GM23338 (cell line): ENCODE data around the gene LYZL6. TPM values are rescaled to one million over a fixed set of nuclear protein-coding genes. Genes with fewer than 3 reads are reported as not detected.

Source experiments
- ATAC-seq: fragments of 200-7000 bp; cut with Tn5 transposase; 3 replicates; pipeline ENCODE4 v1.9.1; 2020
- DNase-seq: peaks from one replicate; pipeline ENCODE4 v3.0.0-alpha.2; 2015; ENCODE audit warnings: low spot score
- H2AFZ ChIP-seq: fragments of 200-600 bp; sonication (generic); 2 replicates; pipeline ENCODE4 v1.8.0; 2016; ENCODE audit warnings: antibody characterized with exemption, mild to moderate bottlenecking, moderate library complexity
- H3F3A ChIP-seq: fragments of 200-600 bp; sonication (generic); replicated peaks from 2 replicates; pipeline ENCODE4 v1.8.0; 2017; ENCODE audit warnings: antibody characterized with exemption, mixed run types, low read depth
- H3K27ac ChIP-seq: fragments of 200-600 bp; sonication (generic); 2 replicates; pipeline ENCODE4 v1.6.1; 2016; ENCODE audit warnings: low read depth
- H3K27me3 ChIP-seq: fragments of 200-600 bp; sonication (generic); 2 replicates; pipeline ENCODE4 v1.8.0; 2016; ENCODE audit warnings: mild to moderate bottlenecking, mixed run types, moderate library complexity; ENCODE audit not compliant: insufficient read depth
- H3K36me3 ChIP-seq: fragments of 200-600 bp; sonication (generic); 2 replicates; pipeline ENCODE4 v1.8.0; 2016; ENCODE audit warnings: mild to moderate bottlenecking; ENCODE audit not compliant: insufficient read depth
- H3K4me1 ChIP-seq: fragments of 200-600 bp; sonication (generic); 2 replicates; pipeline ENCODE4 v1.8.0; 2016; ENCODE audit warnings: mild to moderate bottlenecking, moderate library complexity; ENCODE audit not compliant: insufficient read depth
- H3K4me2 ChIP-seq: fragments of 200-600 bp; sonication (generic); 2 replicates; pipeline ENCODE4 v1.7.1; 2017; ENCODE audit warnings: mixed run types
- H3K4me3 ChIP-seq: fragments of 200-600 bp; sonication (generic); 2 replicates; pipeline ENCODE4 v1.6.1; 2016; ENCODE audit warnings: mixed run types
- H3K79me2 ChIP-seq: fragments of 200-600 bp; sonication (generic); replicated peaks from 2 replicates; pipeline ENCODE4 v1.8.0; 2017; ENCODE audit warnings: mild to moderate bottlenecking; ENCODE audit not compliant: insufficient read depth
- H3K9me2 ChIP-seq: fragments of 200-600 bp; sonication (generic); 2 replicates; pipeline ENCODE4 v1.8.0; 2017; ENCODE audit not compliant: insufficient read depth
- H4K20me1 ChIP-seq: fragments of 200-600 bp; sonication (generic); replicated peaks from 2 replicates; pipeline ENCODE4 v1.8.0; 2017; ENCODE audit warnings: mild to moderate bottlenecking; ENCODE audit not compliant: insufficient read depth
- H3K27ac Mint-ChIP-seq: 2 replicates; pipeline ENCODE4 v1.8.0; 2020; ENCODE audit warnings: inconsistent platforms, mild to moderate bottlenecking, moderate library complexity, mixed read lengths
- H3K27me3 Mint-ChIP-seq: 3 replicates; pipeline ENCODE4 v1.8.0; 2022; ENCODE audit warnings: low read depth, mild to moderate bottlenecking, moderate library complexity, mixed read lengths, inconsistent platforms; ENCODE audit not compliant: insufficient read depth, poor library complexity
- H3K36me3 Mint-ChIP-seq: 3 replicates; pipeline ENCODE4 v1.8.0; 2021; ENCODE audit warnings: low read depth, mild to moderate bottlenecking, inconsistent platforms, moderate library complexity, mixed read lengths
- H3K4me1 Mint-ChIP-seq: 3 replicates; pipeline ENCODE4 v1.8.0; 2020; ENCODE audit warnings: mild to moderate bottlenecking, inconsistent platforms, mixed read lengths
- H3K4me3 Mint-ChIP-seq: 3 replicates; pipeline ENCODE4 v1.8.0; 2021; ENCODE audit warnings: moderate library complexity, mild to moderate bottlenecking, inconsistent platforms, mixed read lengths
- H3K9me3 Mint-ChIP-seq: 3 replicates; pipeline ENCODE4 v1.8.0; 2020; ENCODE audit warnings: moderate library complexity, mild to moderate bottlenecking, inconsistent platforms, mixed read lengths
- CREB1 ChIP-seq: fragments of 250-450 bp; sonication (Bioruptor Pico); IDR thresholded peaks from 2 replicates; pipeline ENCODE4 v1.5.0; 2020; ENCODE audit warnings: low read depth, mild to moderate bottlenecking, moderate library complexity
- EZH2 ChIP-seq: fragments of 200-600 bp; sonication (generic); IDR thresholded peaks from one replicate; pipeline ENCODE4 v1.8.0; 2017; ENCODE audit warnings: antibody characterized with exemption, mild to moderate bottlenecking, low read depth; ENCODE audit not compliant: unreplicated experiment
- EZH2phosphoT487 ChIP-seq: fragments of 200-600 bp; sonication (generic); IDR thresholded peaks from one replicate; pipeline ENCODE4 v1.8.1; 2018; ENCODE audit warnings: antibody characterized with exemption; ENCODE audit not compliant: unreplicated experiment
- JUNB ChIP-seq: IDR thresholded peaks from one replicate; pipeline ENCODE4 v1.6.1; 2016; ENCODE audit warnings: antibody characterized with exemption; ENCODE audit not compliant: unreplicated experiment
- NANOG ChIP-seq: IDR thresholded peaks from 2 replicates; pipeline ENCODE4 v1.6.1; 2016; ENCODE audit warnings: antibody characterized with exemption, borderline replicate concordance
- POLR2AphosphoS5 ChIP-seq: IDR thresholded peaks from 2 replicates; pipeline ENCODE4 v1.6.1; 2016; ENCODE audit warnings: antibody characterized with exemption, low read depth
- STAT1 ChIP-seq: IDR thresholded peaks from one replicate; pipeline ENCODE4 v1.6.1; 2016; ENCODE audit warnings: antibody characterized with exemption; ENCODE audit not compliant: unreplicated experiment
- ZNF114 ChIP-seq: fragments of 250-450 bp; sonication (Bioruptor Pico); IDR thresholded peaks from 2 replicates; pipeline ENCODE4 v1.5.0; 2020; ENCODE audit warnings: mild to moderate bottlenecking, moderate library complexity
- ZNF331 ChIP-seq: fragments of 250-450 bp; sonication (Bioruptor Pico); IDR thresholded peaks from 2 replicates; pipeline ENCODE4 v1.5.0; 2020; ENCODE audit warnings: low read depth, mild to moderate bottlenecking, moderate library complexity
- polyA plus RNA-seq: library from polyadenylated mRNA; unstranded; fragments of >200 nt; fragmentation: Nextera tagmentation; extraction: Ambion mirVana; gene quantifications from 2 replicates; pipeline ENCODE4 v1.2.1, GENCODE V29; 2016
- total RNA-seq: library from RNA; depleted of rRNA; stranded (reverse); fragments of >200 nt; shearing (Covaris generic); gene quantifications from 2 replicates; pipeline ENCODE4 v1.2.3, GENCODE V29; 2014
- TF ChIP-seq, protein P1 (sequence below): IDR thresholded peaks from 2 replicates; pipeline ENCODE4 v1.6.1; 2016; ENCODE audit warnings: antibody characterized with exemption
- TF ChIP-seq, protein P2 (sequence below): fragments of 250-450 bp; sonication (Bioruptor Pico); IDR thresholded peaks from 2 replicates; pipeline ENCODE4 v1.5.0; 2020; ENCODE audit warnings: mild to moderate bottlenecking, moderate library complexity
- TF ChIP-seq, protein P3 (sequence below), 2 experiments: fragments of 200-600 bp in 1 of 2; sonication (generic) in 1 of 2; conservative IDR thresholded peaks; 2 replicates each; pipeline versions ENCODE4 v1.5.1 to v1.6.1; 2016 to 2017; ENCODE audit warnings: antibody characterized with exemption in 2 of 2, low read depth in 2 of 2, mild to moderate bottlenecking in 2 of 2, moderate library complexity in 1 of 2
- TF ChIP-seq, protein P4 (sequence below): IDR thresholded peaks from one replicate; pipeline ENCODE4 v1.6.1; 2018; ENCODE audit warnings: antibody characterized with exemption; ENCODE audit not compliant: unreplicated experiment

Gene LYZL6
- total and polyA plus RNA-seq, 2 experiments from 2014 or later, result not detected

DNA sequence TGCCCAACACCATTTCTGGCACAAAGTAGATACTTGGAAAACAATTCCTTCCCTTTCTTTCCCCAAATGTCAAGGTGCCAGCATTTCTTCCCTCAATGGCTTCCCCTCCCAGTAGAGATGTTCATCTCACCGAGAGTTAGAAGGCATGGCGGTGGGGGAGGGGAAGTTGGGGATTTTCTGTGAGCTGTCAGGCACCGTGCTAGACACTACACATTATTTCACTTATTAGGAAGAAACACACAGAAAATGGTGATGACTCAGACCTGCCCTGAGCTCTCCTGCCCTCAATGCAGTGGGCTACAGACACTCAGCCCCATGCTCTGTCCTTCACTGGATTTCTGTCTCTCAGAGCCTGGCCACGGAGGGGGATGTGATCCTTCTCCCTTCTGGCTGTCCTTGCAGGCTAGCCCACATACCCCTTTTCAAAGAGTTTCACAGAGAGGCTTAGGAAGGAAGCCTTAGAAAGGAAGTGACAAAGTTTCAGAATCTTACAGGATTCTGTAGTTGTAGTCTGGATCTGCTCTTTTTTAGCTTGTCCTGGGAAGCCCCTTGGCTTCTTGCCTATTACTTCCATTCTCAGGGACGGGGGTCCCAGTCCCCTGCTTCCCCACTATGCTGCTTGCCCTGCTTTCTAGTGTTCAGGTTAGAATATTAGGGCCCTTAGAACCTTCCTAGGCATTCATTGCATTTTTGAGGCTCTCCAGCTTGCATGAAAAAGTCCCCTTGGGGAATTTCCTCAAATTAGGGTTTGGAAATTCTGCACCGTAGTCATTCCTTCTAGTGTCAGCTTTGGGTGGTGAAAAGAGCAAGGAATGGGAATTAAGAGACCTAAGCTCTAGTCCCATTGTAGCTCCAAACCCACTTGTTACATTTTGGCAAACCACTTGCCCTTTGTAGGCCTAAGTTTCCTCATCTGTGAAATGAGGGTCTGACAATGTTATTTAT is 51.1 kb downstream of the LYZL6 start:
- ATAC-seq (no peak), DNase-seq (peak; percentile 2)
- no peak overlapping the region for H3K4me3 Mint-ChIP-seq
- Histone ChIP-seq H3K27me3 (no peaks in the 10 kb centered on the region), H3K79me2 (no peaks in the 10 kb centered on the region), H3F3A (no peaks in the 10 kb centered on the region), H3K9me2 (no peaks in the 10 kb centered on the region), H2AFZ (peak overlapping the region; percentile 76), H3K36me3 (no peaks in the 10 kb centered on the region), H3K4me2 (no peak overlapping the region), H3K4me3 (no peak overlapping the region), H4K20me1 (no peaks in the 10 kb centered on the region), H3K4me1 (no peaks in the 10 kb centered on the region; the same call in 1 of the 2 replicates), H3K27ac (no peak overlapping the region)
- H3K36me3 Mint-ChIP-seq, result no peaks in the 10 kb centered on the region
- H3K9me3 Mint-ChIP-seq, result no peaks in the 10 kb centered on the region
- no peak overlapping the region for H3K27ac Mint-ChIP-seq
- no peak for TF ChIP-seq ZNF331
- no peak for TF ChIP-seq ZNF114 (CRISPR knock-in tag)
- no peak for TF ChIP-seq JUNB
- no peak for TF ChIP-seq CREB1 (CRISPR knock-in tag)
- TF ChIP-seq, protein P1, sequence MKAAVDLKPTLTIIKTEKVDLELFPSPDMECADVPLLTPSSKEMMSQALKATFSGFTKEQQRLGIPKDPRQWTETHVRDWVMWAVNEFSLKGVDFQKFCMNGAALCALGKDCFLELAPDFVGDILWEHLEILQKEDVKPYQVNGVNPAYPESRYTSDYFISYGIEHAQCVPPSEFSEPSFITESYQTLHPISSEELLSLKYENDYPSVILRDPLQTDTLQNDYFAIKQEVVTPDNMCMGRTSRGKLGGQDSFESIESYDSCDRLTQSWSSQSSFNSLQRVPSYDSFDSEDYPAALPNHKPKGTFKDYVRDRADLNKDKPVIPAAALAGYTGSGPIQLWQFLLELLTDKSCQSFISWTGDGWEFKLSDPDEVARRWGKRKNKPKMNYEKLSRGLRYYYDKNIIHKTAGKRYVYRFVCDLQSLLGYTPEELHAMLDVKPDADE, result no peak
- TF ChIP-seq, protein P2, sequence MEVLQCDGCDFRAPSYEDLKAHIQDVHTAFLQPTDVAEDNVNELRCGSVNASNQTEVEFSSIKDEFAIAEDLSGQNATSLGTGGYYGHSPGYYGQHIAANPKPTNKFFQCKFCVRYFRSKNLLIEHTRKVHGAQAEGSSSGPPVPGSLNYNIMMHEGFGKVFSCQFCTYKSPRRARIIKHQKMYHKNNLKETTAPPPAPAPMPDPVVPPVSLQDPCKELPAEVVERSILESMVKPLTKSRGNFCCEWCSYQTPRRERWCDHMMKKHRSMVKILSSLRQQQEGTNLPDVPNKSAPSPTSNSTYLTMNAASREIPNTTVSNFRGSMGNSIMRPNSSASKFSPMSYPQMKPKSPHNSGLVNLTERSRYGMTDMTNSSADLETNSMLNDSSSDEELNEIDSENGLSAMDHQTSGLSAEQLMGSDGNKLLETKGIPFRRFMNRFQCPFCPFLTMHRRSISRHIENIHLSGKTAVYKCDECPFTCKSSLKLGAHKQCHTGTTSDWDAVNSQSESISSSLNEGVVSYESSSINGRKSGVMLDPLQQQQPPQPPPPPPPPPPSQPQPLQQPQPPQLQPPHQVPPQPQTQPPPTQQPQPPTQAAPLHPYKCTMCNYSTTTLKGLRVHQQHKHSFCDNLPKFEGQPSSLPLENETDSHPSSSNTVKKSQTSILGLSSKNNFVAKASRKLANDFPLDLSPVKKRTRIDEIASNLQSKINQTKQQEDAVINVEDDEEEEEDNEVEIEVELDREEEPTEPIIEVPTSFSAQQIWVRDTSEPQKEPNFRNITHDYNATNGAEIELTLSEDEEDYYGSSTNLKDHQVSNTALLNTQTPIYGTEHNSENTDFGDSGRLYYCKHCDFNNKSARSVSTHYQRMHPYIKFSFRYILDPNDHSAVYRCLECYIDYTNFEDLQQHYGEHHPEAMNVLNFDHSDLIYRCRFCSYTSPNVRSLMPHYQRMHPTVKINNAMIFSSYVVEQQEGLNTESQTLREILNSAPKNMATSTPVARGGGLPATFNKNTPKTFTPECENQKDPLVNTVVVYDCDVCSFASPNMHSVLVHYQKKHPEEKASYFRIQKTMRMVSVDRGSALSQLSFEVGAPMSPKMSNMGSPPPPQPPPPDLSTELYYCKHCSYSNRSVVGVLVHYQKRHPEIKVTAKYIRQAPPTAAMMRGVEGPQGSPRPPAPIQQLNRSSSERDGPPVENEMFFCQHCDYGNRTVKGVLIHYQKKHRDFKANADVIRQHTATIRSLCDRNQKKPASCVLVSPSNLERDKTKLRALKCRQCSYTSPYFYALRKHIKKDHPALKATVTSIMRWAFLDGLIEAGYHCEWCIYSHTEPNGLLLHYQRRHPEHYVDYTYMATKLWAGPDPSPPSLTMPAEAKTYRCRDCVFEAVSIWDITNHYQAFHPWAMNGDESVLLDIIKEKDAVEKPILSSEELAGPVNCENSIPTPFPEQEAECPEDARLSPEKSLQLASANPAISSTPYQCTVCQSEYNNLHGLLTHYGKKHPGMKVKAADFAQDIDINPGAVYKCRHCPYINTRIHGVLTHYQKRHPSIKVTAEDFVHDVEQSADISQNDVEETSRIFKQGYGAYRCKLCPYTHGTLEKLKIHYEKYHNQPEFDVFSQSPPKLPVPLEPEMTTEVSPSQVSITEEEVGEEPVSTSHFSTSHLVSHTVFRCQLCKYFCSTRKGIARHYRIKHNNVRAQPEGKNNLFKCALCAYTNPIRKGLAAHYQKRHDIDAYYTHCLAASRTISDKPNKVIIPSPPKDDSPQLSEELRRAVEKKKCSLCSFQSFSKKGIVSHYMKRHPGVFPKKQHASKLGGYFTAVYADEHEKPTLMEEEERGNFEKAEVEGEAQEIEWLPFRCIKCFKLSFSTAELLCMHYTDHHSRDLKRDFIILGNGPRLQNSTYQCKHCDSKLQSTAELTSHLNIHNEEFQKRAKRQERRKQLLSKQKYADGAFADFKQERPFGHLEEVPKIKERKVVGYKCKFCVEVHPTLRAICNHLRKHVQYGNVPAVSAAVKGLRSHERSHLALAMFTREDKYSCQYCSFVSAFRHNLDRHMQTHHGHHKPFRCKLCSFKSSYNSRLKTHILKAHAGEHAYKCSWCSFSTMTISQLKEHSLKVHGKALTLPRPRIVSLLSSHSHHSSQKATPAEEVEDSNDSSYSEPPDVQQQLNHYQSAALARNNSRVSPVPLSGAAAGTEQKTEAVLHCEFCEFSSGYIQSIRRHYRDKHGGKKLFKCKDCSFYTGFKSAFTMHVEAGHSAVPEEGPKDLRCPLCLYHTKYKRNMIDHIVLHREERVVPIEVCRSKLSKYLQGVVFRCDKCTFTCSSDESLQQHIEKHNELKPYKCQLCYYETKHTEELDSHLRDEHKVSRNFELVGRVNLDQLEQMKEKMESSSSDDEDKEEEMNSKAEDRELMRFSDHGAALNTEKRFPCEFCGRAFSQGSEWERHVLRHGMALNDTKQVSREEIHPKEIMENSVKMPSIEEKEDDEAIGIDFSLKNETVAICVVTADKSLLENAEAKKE (CRISPR knock-in tag), result no peak
- TF ChIP-seq NANOG, result no peak
- no peak for TF ChIP-seq STAT1
- TF ChIP-seq EZH2phosphoT487, result no peak
- TF ChIP-seq, protein P3, sequence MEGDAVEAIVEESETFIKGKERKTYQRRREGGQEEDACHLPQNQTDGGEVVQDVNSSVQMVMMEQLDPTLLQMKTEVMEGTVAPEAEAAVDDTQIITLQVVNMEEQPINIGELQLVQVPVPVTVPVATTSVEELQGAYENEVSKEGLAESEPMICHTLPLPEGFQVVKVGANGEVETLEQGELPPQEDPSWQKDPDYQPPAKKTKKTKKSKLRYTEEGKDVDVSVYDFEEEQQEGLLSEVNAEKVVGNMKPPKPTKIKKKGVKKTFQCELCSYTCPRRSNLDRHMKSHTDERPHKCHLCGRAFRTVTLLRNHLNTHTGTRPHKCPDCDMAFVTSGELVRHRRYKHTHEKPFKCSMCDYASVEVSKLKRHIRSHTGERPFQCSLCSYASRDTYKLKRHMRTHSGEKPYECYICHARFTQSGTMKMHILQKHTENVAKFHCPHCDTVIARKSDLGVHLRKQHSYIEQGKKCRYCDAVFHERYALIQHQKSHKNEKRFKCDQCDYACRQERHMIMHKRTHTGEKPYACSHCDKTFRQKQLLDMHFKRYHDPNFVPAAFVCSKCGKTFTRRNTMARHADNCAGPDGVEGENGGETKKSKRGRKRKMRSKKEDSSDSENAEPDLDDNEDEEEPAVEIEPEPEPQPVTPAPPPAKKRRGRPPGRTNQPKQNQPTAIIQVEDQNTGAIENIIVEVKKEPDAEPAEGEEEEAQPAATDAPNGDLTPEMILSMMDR (conservative IDR thresholded peaks at IDR 0.05; ENCODE audit: low read depth in 2 of 2), result no peak
- TF ChIP-seq EZH2, result no peak
- TF ChIP-seq, protein P4, sequence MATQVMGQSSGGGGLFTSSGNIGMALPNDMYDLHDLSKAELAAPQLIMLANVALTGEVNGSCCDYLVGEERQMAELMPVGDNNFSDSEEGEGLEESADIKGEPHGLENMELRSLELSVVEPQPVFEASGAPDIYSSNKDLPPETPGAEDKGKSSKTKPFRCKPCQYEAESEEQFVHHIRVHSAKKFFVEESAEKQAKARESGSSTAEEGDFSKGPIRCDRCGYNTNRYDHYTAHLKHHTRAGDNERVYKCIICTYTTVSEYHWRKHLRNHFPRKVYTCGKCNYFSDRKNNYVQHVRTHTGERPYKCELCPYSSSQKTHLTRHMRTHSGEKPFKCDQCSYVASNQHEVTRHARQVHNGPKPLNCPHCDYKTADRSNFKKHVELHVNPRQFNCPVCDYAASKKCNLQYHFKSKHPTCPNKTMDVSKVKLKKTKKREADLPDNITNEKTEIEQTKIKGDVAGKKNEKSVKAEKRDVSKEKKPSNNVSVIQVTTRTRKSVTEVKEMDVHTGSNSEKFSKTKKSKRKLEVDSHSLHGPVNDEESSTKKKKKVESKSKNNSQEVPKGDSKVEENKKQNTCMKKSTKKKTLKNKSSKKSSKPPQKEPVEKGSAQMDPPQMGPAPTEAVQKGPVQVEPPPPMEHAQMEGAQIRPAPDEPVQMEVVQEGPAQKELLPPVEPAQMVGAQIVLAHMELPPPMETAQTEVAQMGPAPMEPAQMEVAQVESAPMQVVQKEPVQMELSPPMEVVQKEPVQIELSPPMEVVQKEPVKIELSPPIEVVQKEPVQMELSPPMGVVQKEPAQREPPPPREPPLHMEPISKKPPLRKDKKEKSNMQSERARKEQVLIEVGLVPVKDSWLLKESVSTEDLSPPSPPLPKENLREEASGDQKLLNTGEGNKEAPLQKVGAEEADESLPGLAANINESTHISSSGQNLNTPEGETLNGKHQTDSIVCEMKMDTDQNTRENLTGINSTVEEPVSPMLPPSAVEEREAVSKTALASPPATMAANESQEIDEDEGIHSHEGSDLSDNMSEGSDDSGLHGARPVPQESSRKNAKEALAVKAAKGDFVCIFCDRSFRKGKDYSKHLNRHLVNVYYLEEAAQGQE, result no peak
- no peak for TF ChIP-seq POLR2AphosphoS5
- no peaks in the 10 kb centered on the region for H3K27me3 Mint-ChIP-seq
- peaks cover 18% of the 10 kb centered on the region for H3K4me1 Mint-ChIP-seq
